H1 (cell line): ENCODE measurements around the gene MARCHF2. TPM values are rescaled to one million over a fixed set of nuclear protein-coding genes. Genes with fewer than 3 reads are reported as not detected.

ENCODE experiments used
- GTF2F1 ChIP-seq: IDR thresholded peaks from 2 replicates; pipeline ENCODE4 v1.6.1; 2012; ENCODE audit warnings: low read depth, low read length, improper control_type of control experiment, borderline replicate concordance
- polyA plus RNA-seq, 7 experiments: library from polyadenylated mRNA; depleted of rRNA in 3 of 7; stranded (reverse) in 5 of 7; unstranded in 2 of 7; fragments of >200 nt in 5 of 7; fragments of 200-250 nt in 2 of 7; gene quantifications; 1 replicate in 5 of 7; 2 replicates in 1 of 7; 4 replicates in 1 of 7; pipeline versions ENCODE4 v1.2.1 to v1.2.3, GENCODE V29; 2011 to 2013; ENCODE audit warnings: missing spikeins in 2 of 7, mixed read lengths in 2 of 7
- total RNA-seq: library from RNA; stranded (reverse); fragmentation: NEBNext Ultra II Directional; extraction: Animal tissue kit (Norgen Biotek cat#: 25700); gene quantifications from 2 replicates; pipeline ENCODE4 v1.2.1, GENCODE V29; 2021

MARCHF2 gene
- total and polyA plus RNA-seq, 2 of the 8 experiments (the other 6 are each of a cell fraction or from before 2014, with no cell fraction given) = 18.5 to 46.2 TPM

GRCh38 chr19:8453616-8454015 lies 40.5 kb downstream of the MARCHF2 start (continued):
- no peak for TF ChIP-seq GTF2F1
